Activated effector memory CD4-positive, alpha-beta T cell treated with anti-CD3 and anti-CD28 coated beads, Interleukin-2, amount 50 U/mL, for 16 hours (primary cell): ENCODE results near the gene NEUROD2.
"Not testable (repeated sequence)": the region's sequence is repeated elsewhere in the genome, so short reads cannot be mapped to it uniquely, and the experiment has no call there.

Experiments
- DNase-seq: peaks from one replicate; pipeline ENCODE4 v3.0.0-alpha.2; 2020

Gene NEUROD2

DNA sequence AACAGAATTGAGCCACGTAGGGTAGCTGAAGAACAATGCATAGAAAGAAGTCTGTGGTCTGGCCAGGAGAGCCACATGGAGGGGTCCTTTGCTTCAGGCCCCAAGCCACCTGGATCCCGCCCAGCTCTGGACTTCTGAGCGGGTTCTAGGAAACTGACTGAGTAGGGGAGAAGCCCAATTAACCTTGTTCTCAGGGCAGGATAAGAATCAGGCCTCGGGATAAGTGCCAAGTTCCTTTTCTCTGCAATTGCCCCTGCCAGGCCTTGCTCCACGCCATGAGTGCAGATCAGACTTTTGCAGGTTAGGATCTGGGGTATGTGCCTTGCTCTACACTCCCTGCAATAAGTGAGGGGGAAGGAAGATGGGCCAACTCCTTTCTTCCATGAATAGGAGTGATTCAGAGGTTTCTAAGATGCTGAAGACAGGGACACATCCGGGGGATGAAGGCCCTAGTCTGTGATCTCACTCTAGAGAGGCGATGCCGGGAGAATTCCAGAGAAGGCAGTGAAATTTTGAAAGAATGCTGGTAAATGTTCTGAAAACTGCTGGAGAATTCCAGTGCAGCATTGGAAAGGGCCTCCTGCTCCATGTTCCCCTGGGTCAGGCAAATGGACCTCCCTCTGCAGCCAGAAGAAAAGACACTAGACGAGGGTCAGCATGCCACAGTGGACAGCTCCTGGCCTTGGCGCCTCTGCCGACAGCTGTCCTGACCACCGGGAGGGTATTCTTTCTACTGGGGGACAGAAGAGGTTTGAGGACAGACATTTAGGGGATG is 5.8 kb downstream of the NEUROD2 start:
- no peak for DNase-seq

GRCh38 chr17:39600997-39601597 is 6.6 kb downstream of the NEUROD2 start:
- DNase-seq: no peak

GRCh38 chr17:39600288-39600996 is 7.3 kb downstream of the NEUROD2 start:
- no peak for DNase-seq

- DNase-seq: no peak
Measured at GRCh38 chr17:39599665-39600231, 8.0 kb downstream of the NEUROD2 start.

- DNase-seq: no peak
Measured at GRCh38 chr17:39599004-39599664, 8.6 kb downstream of the NEUROD2 start.

DNA sequence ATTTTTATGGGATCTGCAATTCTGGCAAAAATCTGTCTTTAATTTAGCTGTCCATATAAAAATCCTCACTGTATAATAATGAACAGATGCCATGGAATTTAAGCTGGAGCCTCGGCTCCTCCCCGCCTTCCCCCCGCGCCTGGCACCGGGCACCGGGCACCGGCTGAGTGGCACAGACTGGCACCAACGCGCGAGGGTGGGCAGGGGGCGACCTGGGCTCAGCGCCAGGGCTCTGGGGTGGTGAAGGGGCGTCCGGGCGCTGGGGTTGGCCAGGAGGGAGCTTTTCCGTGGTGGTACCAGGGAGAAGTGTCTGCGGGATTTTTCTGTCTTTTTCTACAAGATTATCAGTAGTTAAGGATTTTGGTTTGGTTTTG is 9.1 kb downstream of the NEUROD2 start:
- no peak for DNase-seq

- DNase-seq: no peak
Measured at GRCh38 chr17:39598047-39598481, 9.7 kb downstream of the NEUROD2 start.

GRCh38 chr17:39597372-39598046 is 10.2 kb downstream of the NEUROD2 start:
- DNase-seq: no peak

GRCh38 chr17:39596543-39597267 is 11.0 kb downstream of the NEUROD2 start:
- no peak for DNase-seq

- no peak for DNase-seq
Measured at GRCh38 chr17:39595928-39596510, 11.7 kb downstream of the NEUROD2 start.

DNA sequence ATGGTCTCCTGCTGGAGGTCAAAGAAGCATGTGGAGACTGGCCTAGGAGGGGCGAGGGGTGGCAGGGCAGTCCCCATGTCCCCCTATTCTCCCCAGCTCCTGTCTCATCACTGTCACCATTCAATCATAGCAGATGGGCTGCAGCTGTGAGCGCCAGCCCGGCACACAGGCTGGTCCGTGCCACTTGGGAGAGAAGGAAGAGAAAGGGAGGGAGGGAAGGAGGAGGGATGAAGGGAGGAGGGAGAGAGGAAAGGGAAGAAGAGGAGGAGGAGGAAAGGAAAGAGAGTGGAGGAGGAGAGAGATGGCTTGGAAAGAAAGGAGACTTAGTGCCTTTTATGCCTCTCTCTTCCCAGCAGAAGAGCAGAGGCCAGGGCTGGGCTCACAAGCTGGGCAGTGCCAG is 12.4 kb downstream of the NEUROD2 start:
- DNase-seq: no peak

DNA sequence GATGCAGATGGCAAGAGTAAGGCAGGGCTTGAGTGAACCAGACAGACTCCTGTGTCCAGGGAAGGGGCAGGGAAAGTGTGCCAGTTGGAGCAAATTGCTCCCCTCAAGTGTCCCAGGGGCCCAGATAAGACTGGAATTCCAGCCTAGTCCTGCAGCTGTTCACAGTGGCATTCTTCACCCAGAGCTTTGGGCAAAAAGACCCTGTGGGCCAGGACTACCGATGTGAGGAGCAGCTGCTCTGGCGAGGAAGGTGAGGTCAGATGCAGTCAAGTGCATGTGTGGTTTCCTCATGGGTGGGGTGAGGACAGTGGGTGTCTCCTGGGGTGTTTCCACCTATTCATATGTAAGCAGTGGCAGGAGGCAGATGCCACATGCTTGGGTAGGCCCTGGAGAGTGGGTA is 14.3 kb downstream of the NEUROD2 start:
- DNase-seq: no peak

- DNase-seq: no peak
Measured at GRCh38 chr17:39591958-39592954, 15.5 kb downstream of the NEUROD2 start.

DNA sequence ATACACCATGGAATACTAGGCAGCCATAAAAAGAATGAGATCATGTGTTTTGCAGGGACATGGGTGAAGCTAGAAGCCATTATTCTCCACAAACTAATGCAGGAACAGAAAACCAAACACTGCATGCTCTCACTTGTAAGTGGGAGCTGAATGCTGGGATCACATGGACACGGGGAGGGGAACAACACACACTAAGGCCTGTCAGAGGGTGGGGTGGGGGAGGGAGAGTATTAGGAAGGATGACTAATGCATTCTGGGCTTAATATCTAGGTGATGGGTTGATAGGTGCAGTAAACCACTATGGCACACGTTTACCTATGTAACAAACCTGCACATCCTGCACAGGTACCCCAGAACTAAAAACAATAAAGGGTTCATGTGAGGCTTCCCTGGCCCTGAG is 17.5 kb downstream of the NEUROD2 start:
- not testable (repeated sequence) for DNase-seq

DNA sequence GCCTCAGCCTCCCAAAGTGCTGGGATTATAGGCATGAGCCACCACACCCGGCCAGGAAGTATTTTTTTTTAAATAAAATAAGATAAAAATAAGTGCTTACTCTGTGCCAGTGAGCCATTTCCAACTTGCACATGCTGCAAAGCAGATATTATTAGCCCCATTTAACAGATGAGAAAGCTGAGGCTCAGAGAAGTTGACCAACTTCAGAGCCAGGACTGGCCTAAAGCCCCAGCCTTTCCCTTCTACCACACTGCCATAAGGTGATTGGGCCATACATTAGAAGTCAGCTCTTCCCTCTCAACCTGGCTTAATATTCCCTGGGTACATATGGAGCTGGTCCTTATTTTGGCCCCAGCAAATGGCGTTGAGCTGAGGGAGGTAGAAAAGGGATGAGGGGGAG is 25.1 kb downstream of the NEUROD2 start:
- DNase-seq: no peak

- no peak for DNase-seq
Measured at GRCh38 chr17:39581759-39582085, 26.0 kb downstream of the NEUROD2 start.

DNA sequence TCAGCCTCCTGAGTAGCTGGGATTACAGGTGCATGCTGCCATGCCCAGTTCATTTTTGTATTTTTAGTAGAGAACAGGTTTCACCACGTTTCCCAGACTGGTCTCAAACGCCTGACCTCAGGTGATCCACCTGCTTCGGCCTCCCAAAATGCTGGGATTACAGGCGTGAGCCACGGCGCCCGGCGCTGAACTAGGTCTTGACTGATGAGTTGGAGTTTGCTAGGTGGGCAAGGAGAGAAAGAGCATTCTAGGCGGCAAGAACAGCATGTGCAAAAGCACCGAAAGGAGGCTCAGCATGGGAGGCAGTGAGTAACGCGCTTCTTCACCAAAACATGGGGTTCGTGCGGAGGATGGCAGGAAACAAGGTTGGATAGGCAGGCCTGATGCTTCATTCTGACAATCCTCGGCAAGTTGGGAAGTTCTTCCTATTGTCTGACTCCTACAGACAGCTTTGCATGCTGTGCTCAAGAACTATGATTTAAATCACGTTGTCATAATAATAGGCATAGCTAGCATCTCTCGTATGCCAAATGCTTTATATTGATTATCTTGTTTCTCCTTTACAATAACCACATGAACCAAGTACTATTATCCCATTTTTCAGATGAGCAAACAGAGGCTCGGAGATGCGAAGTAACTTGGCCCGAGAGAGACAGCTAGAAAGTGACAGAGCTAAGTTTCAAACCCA is 26.5 kb downstream of the NEUROD2 start:
- DNase-seq: no peak

- DNase-seq: no peak
Measured at GRCh38 chr17:39580082-39580468, 27.6 kb downstream of the NEUROD2 start.

DNA sequence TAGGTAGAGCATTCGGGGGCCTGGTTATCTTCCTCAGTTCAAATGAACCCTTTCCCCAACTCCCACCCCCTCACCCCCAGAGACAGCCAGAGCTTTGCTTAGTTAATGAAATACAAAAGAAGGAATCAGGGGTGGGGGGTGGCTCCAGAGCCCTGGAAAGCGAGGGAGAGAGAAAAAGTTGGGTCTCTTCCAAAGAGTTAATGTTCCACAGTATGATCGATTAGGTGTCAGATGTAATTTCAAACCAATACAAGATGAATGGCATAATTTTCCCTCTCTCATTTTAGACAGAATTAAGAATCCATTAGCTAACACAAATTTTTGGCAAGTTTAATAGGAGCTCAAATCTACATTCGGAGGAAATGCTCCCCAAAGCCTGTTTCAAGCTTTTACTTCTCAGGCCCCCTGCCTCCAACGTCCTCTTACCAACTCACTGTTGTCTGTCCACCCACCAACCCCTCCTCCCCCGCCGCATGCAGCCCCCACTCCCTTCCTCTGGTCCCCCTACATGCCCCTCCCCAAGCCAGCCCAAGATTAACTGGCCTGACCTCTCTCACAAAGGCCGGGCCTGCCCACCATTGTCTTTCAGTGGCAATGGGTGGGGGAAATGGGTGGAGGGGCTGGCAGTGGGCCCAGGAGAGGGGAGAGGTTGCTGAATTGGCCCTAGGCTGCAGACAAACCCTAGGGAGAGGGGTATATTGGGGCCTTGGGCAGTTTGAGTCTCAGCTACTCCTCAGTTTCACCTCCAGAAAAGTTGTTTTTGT is 28.2 kb downstream of the NEUROD2 start:
- no peak for DNase-seq
